ENCODE results near the gene PISD. TPM values are rescaled to one million over a fixed set of nuclear protein-coding genes. Genes with fewer than 3 reads are reported as not detected.
"Not testable (repeated sequence)": the region's sequence is repeated elsewhere in the genome, so short reads cannot be mapped to it uniquely, and the experiment has no call there.

The PISD gene
- total RNA-seq, result 10 to 100 TPM; 21.4 to 34.0 (median 30.6) TPM

DNA sequence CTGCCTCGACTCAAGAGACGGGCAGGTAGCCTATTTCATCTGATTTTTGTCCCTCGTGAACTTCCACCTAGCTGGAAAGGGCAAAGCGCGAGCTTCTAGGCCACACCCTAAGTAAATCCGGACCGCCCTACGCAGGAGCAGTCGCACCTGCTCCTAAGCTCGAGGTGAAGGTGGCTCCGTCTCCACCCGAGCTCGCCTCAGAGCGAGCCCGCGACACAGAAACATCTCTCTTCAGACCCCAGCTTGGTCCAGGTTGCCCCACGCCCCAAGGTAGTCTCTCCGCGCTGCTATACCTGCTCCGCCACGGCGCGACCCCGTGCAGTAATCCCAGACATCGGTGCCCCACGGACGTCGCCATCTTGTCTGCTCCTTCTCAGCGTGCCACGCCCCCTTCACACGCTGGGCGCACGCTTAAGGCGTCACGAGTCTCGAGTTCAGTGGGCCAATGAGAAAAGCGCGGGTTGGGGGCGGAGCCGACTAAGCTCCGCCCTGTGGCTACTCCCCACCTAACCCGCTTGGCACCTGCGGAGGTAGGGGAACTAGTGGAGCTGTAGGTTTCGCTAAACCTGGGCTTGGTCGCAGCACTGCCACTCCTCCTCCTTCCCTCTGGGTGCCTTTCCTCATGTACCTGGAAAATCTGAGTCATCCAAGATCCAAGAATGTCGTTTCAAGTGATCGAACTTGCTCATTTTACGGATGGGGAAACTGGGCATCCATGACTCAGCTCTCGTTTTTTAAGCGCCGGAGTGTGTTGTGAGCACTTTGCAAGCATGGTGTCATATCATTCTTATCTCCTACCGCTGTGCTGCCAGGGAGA, at the start of gene PISD:
TSS of gene PISD (minus strand) at position 365 of the 817 bp plus-strand sequence. CDS start at position 358, 7 bp downstream.
- WGBS, 2 donors, result 1 to 2% methylated on average over 45 to 50 of the region's 52 CpGs

DNA sequence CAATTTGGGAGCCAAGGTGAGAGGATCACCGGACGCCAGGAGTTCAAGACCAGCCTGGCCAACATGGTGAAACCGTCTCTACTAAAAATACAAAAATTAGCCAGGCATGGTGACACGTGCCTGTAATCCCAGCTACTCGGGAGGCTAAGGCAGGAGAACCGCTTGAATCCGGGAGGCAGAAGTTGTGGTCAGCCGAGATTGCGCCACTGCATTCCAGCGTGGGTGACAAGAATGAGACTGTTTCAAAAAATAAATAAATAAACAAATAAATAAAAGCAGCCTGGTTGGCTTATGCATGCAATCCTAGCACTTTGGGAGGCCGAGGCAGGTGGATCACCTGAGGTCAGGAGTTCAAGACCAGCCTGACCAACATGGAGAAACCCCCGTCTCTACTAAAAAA, 49.2 kb upstream of the PISD start:
- H3K27me3 ChIP-seq; H3K4me3 ChIP-seq; H3K9me3 ChIP-seq; intact Hi-C loops (cut with DNase I); H3K27ac ChIP-seq; DNase-seq; H3K4me1 ChIP-seq: not testable (repeated sequence)
- H3K36me3 ChIP-seq, result peaks cover 6 to 100% (median 30%) of the 10 kb centered on the region in 3 donors
- WGBS, 2 donors, result 80 to 93% methylated on average over 12 of the region's 12 CpGs

More for the DNA sequence above, at the start of gene PISD:
- peak within 1 kb of the TSS; percentile 90 to 95 (median 92) for H3K27ac ChIP-seq
- no peaks in the 10 kb centered on the region for H3K27me3 ChIP-seq
- peak; percentile 87 for DNase-seq
- no peaks in the 10 kb centered on the region for H3K36me3 ChIP-seq
- peaks cover 8 to 43% (median 18%) of the 10 kb centered on the region in 3 donors for H3K4me1 ChIP-seq
- H3K9me3 ChIP-seq, result no peaks in the 10 kb centered on the region
- peak within 1 kb of the TSS; percentile 67 to 99 (median 86) for H3K4me3 ChIP-seq
- intact Hi-C loops (cut with DNase I), result no loop called here
- peak in 3 of 4 donors; percentile 32 to 83 (median 82) for TF ChIP-seq POLR2A (IDR thresholded peaks at IDR 0.05)
- TF ChIP-seq, protein P1, sequence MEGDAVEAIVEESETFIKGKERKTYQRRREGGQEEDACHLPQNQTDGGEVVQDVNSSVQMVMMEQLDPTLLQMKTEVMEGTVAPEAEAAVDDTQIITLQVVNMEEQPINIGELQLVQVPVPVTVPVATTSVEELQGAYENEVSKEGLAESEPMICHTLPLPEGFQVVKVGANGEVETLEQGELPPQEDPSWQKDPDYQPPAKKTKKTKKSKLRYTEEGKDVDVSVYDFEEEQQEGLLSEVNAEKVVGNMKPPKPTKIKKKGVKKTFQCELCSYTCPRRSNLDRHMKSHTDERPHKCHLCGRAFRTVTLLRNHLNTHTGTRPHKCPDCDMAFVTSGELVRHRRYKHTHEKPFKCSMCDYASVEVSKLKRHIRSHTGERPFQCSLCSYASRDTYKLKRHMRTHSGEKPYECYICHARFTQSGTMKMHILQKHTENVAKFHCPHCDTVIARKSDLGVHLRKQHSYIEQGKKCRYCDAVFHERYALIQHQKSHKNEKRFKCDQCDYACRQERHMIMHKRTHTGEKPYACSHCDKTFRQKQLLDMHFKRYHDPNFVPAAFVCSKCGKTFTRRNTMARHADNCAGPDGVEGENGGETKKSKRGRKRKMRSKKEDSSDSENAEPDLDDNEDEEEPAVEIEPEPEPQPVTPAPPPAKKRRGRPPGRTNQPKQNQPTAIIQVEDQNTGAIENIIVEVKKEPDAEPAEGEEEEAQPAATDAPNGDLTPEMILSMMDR (IDR thresholded peaks at IDR 0.05), result peak in 2 of 6 experiments; percentile 1 to 6

DNA sequence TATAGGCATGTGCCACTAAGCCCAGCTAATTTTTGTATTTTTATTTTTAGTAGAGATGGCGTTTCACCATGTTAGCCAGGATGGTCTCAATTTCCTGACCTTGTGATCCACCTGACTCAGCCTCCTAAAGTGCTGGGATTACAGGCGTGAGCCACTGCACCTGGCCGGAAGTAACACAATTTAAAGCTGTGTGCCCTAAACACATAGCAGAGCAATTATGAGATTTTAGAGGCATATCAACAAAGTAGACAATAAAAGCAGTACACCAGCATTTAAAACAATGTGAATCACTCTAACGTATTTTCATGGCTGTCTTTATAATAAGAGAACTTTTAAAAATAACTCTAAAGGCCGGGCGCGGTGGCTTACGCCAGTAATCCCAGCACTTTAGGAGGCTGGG, 45.5 kb upstream of the PISD start:
- intact Hi-C loops (cut with DNase I), result no loop called here
- 82 to 87% methylated on average over 8 of the region's 8 CpGs for WGBS, 2 donors
- Histone ChIP-seq H3K4me3 (no peak overlapping the region), H3K4me1 (no peaks in the 10 kb centered on the region), H3K9me3 (no peaks in the 10 kb centered on the region), H3K27me3 (no peaks in the 10 kb centered on the region), H3K27ac (no peak overlapping the region), H3K36me3 (peaks cover 0 to 100% (median 17%) of the 10 kb centered on the region in 3 donors)
- no peak for DNase-seq
- TF ChIP-seq, protein P1 (IDR thresholded peaks at IDR 0.05), result no peak
- no peak for TF ChIP-seq POLR2A (IDR thresholded peaks at IDR 0.05)

DNA sequence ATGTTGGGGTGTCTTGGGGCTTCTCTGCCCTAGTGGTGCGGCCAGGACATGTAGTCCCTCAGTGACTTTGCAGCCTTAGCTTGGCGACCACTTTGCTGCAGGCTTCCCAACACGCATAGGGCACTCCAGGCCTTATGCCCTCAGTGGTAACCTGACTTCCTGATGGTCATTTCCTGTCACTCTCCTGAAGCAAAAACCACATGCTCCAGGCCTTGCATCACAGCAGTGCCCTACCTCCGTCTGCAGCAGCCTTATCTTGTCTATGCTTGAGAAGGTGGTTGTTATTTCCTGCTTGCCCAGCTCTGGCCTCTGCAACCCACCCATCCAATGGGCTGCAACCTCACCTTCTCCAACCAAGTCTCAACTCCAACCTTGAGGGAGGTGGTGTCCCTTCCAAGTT, 33.4 kb upstream of the PISD start:
- no peak overlapping the region for H3K4me3 ChIP-seq
- DNase-seq, result no peak
- intact Hi-C loops (cut with DNase I), result no loop called here
- WGBS, 2 donors, result 80 to 85% methylated on average over 2 to 4 of the region's 4 CpGs
- no peak for TF ChIP-seq POLR2A (IDR thresholded peaks at IDR 0.05)
- TF ChIP-seq, protein P1 (IDR thresholded peaks at IDR 0.05), result no peak
- no peaks in the 10 kb centered on the region for H3K9me3 ChIP-seq
- peaks cover 0 to 100% (median 10%) of the 10 kb centered on the region in 3 donors for H3K36me3 ChIP-seq
- H3K27ac ChIP-seq, result no peak overlapping the region
- no peaks in the 10 kb centered on the region for H3K4me1 ChIP-seq
- no peaks in the 10 kb centered on the region for H3K27me3 ChIP-seq

DNA sequence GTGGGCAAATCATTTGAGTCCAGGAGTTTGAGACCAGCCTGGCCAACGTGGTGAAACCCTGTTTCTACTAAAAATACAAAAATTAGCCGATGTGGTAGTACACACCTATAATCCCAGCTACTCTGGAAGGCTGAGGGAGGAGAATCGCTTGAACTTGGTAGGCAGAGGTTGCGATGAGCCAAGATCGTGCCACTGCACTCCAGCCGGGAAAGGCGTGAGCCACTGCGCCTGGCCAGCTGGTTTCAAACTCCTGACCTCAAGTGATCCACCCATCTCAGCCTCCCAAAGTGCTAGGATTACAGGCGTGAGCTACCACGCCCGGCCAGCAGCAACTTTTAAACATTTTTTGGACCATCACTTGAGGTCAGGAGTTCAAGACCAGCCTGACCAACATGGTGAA, 32.0 kb upstream of the PISD start:
- H3K9me3 ChIP-seq; H3K4me1 ChIP-seq; H3K27me3 ChIP-seq; H3K27ac ChIP-seq; DNase-seq; intact Hi-C loops (cut with DNase I); H3K4me3 ChIP-seq: not testable (repeated sequence)
- H3K36me3 ChIP-seq, result peaks cover 0 to 100% (median 17%) of the 10 kb centered on the region in 3 donors
- 92 to 98% methylated on average over 8 to 11 of the region's 11 CpGs for WGBS, 2 donors

DNA sequence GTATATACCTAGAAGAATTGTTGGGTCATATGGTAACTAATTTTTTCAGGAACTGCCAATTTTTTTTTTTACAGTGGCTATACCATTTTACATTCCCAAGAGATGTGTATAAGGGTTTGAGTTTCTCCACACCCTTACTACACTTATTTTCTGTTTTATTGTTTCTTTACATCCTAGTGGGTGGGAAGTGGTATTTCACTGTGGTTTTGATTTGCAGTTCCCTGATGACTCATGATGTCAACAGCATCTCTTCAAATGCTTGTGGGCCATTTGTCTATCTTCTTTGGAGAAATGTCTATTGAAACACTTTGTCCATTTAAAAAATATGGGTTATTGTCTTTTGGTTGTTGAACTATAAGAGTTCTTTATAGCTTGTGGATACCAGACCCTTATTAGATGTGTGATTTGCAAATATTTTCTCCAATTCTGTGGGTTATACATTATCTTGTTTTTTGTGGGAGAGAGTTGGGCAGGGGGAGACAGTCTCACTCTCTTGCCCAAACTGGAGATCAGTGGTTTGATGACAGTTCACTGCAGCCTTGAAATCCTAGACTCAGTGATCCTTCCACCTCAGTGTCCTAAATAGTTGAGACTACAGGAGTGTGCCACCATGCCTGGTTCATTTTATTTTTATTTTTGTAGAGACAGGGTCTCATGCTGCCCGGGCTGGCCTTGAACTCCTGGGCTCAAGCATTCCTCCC, 30.3 kb upstream of the PISD start:
- H3K9me3 ChIP-seq, result no peaks in the 10 kb centered on the region
- H3K36me3 ChIP-seq, result peaks cover 0 to 100% (median 20%) of the 10 kb centered on the region in 3 donors
- no peak overlapping the region for H3K4me3 ChIP-seq
- TF ChIP-seq, protein P1 (IDR thresholded peaks at IDR 0.05), result peak in 1 of 6 experiments; percentile 14
- no peak for TF ChIP-seq POLR2A (IDR thresholded peaks at IDR 0.05)
- 91 to 100% methylated on average over 1 of the region's 1 CpG for WGBS, 2 donors
- H3K4me1 ChIP-seq, result no peaks in the 10 kb centered on the region
- H3K27me3 ChIP-seq, result no peaks in the 10 kb centered on the region
- intact Hi-C loops (cut with DNase I), result no loop called here
- no peak overlapping the region for H3K27ac ChIP-seq
- DNase-seq, result no peak

Data from esophagus squamous epithelium (tissue), 5 donors.